ENCODE results near the gene RBM8A.

DNA sequence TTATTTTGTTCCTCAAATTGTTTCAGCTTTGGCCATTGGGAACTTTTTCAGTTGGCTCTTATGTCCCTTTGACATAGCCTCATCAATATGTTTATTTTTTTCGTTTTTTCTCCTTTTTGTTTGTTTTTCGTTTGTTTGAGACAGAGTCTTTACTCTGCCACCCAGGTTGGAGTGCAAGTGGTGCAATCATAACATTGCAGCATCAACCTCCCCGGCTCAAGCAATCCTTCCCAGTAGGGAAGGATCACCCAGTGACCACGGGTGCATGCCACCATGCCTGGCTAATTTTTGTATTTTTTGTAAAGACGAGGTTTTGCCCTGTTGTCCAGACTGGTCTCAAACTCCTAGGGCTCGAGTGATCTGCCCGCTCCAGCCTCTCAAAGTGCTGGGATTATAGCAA lies 45.3 kb upstream of the RBM8A start:
- no peak for TF ChIP-seq CTCF (IDR thresholded peaks at IDR 0.05; ENCODE audit: low read depth, low read length, poor library complexity, severe bottlenecking)
- no peak for TF ChIP-seq EZH2phosphoT487 (IDR thresholded peaks at IDR 0.05; ENCODE audit: borderline replicate concordance, low read length)
